Lung microvascular endothelial cell (primary cell): ENCODE measurements around the gene TBC1D20. TPM values are rescaled to one million over a fixed set of nuclear protein-coding genes. Genes with fewer than 3 reads are reported as not detected.
A peak's percentile ranks its signal among the peaks of the same experiment; 100 is the strongest.
"Not testable (repeated sequence)": the region's sequence is repeated elsewhere in the genome, so short reads cannot be mapped to it uniquely, and the experiment has no call there.

ENCODE experiments used
- DNase-seq, 2 donors: peaks; one replicate each; pipeline versions ENCODE4 v3.0.0 to v3.0.0-alpha.2; 2010; ENCODE audit warnings: low read depth in 2 of 2
- total RNA-seq: library from RNA; depleted of rRNA; stranded (reverse); fragments of >200 nt; gene quantifications from 2 replicates; pipeline ENCODE4 v1.2.1, GENCODE V29; 2014

The TBC1D20 gene
- 12.6 and 16.9 TPM in 2 replicates for total RNA-seq

DNA sequence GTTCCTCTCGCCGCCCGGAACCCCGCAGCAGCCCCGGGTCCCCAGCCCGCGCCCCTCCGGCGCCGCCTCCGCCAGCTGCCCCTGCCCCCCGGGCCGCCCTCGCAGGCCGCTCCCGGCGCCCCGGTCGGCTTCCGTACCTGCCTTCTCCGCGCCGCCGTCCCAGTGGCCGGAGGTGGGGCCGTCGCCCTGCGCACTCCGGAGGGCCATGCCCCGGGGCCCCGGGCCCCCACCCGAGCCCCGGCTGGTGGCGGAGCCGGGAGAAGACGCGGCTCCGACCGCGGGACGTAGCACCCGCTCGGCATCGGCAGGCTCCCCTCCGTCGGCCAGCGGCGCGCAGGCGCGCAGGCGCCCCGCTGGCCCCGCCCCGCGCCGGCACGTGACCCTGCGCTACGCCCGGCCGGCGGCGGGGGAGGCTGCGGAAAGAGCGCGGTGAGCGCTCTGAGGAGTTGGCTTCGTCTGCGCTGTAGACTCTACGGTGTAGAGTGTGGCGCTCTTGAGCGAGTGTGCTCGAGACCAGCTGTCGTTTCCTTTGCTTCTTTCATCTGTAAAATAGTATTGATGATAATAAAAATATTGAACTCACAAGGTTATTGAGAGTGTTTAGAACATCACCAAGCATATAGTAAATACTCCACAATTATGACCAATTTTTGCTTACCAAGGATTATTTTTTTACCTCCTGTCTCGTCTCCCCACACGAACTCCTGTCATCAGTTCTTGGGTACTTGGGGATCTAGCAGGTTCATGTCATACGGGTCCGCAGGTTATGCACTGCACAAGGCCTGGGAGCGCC, at the start of gene TBC1D20:
TSS of gene TBC1D20 (minus strand) at position 335 of the 793 bp plus-strand sequence. CDS start at position 207, 128 bp downstream.
- DNase-seq: peak; percentile 84 to 90

GRCh38 chr20:510328-511057, 48.2 kb upstream of the TBC1D20 start:
- not testable (repeated sequence) for DNase-seq

DNA sequence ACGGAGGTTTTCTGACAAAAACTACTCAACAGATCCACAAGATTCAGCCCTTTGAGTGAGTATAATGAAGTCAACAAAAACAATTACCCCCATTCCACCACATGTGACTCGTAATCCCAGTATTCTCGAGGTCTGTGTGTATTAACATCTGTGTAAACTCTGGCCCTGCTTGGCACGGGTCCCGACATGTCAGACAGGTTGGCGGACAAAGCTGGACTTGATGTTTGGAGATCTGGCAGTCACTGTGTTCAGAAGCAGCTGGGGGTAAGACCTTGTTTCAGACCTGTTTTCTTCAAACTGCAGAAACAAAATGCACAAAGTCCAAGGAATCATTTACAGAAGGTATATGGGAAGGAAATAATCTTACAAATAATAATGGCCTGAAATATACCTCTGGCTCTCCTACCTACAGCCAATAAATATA, 46.0 kb upstream of the TBC1D20 start:
- DNase-seq: peak in 1 of 2 donors; percentile 20

- no peak for DNase-seq
Measured at GRCh38 chr20:507761-508332, 45.5 kb upstream of the TBC1D20 start.

- DNase-seq: no peak
Measured at GRCh38 chr20:507006-507758, 44.8 kb upstream of the TBC1D20 start.

DNA sequence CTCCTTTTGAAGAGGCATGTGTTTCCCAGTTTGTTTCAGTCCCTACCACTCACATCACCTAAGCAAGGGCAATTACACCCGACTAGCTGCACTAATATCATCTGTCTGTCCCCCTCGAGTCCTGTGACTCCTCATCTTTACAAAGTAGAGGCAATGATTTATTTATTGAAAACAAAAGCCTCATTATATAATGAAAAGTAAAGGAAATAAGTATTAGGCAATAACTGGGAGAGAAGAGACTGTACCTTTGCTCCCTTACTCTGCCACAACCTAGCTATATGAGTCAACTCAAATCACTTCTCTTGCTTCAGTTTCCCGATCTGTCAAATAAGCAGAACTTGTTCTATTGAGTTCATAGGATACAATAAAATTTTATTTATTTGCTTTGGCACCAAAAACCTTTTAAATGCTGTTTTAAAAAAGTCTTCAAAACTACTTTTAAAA, 42.3 kb upstream of the TBC1D20 start:
- DNase-seq: no peak

DNA sequence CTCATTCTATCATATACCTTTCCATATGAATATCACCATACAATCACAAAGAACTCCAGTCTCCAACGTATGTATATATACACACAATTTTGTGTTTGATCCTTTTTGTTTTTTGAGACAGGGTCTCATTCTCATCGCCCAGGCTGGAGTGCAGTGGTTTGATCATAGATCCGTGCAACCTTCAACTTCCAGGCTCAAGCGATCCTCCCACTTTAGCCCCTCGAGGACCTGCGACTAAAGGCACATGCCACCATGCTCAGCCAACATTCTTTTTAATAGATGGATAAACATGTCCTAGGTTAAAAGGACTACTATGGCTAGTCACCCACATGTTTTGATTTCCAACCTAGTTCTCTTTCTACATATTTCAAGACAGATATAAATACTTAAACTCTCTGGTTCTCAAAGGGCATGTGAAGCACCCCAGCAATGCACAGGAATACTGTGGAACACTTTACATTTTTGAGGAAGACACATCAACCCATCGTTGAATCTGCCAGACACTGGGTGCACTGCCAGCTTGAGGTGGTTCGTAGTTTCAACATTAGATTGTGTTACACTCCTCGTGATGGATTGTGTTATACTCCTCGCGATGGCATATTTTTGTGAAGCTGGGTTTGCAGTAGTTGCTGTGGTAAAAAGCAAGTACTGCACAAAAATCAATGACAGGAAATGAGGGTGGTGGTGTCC, 40.9 kb upstream of the TBC1D20 start:
- no peak for DNase-seq

GRCh38 chr20:497979-498378, 35.6 kb upstream of the TBC1D20 start:
- no peak for DNase-seq

- no peak for DNase-seq
Measured at GRCh38 chr20:496126-496696, 33.9 kb upstream of the TBC1D20 start.

DNA sequence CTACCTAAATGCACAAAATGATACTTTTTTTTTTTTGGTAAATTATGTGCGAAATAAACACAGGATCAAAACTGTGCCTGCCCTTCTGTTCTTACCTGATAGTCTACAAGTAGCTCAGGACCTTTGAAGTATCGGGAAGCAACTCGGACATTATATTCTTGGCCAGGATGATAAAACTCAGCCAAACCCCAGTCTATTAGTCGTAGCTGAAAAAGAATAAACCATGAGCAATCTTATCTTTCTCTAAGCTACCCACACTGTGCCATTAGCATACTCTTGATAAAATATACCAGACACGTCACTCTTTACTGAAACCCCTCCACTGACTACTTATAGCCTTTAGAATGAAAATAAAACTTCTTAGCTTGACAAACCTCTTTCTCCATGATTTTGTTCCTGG, 29.8 kb upstream of the TBC1D20 start:
- DNase-seq: no peak

- no peak for DNase-seq
Measured at GRCh38 chr20:487655-488054, 25.3 kb upstream of the TBC1D20 start.

- no peak for DNase-seq
Measured at GRCh38 chr20:483815-484644, 21.7 kb upstream of the TBC1D20 start.

- DNase-seq: no peak
Measured at GRCh38 chr20:481167-481566, 18.8 kb upstream of the TBC1D20 start.

DNA sequence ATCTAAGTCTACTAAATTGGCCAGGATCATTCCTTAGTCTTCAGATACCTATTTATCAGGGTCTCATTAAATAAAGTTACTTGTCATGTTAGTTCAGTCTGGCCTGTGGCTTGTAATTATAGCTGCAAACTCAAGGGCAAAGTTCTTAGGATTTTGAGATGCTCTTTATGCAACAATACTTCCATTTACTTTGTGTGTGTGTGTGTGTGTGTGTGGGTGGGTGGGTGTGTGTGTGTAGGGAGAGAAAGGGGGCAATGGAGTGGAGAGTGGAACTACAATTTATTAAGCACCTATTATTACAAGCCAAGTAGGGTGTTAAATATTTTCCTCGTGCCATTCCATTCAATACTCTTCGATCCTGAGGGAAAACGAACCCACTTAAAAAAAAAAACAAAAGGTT, 17.7 kb upstream of the TBC1D20 start:
- no peak for DNase-seq

GRCh38 chr20:479487-479886, 17.2 kb upstream of the TBC1D20 start:
- peak in 1 of 2 donors; percentile 30 for DNase-seq

GRCh38 chr20:478949-479429, 16.7 kb upstream of the TBC1D20 start:
- peak; percentile 72 to 81 for DNase-seq

GRCh38 chr20:478010-478948, 15.9 kb upstream of the TBC1D20 start:
- no peak for DNase-seq

GRCh38 chr20:476561-477249, 14.4 kb upstream of the TBC1D20 start:
- not testable (repeated sequence) for DNase-seq
